Measurements from ENCODE around the gene SOX21.

Gene SOX21

GRCh38 chr13:94678845-94679244 lies 33.5 kb downstream of the SOX21 start:
- H3K4me3 ChIP-seq (ENCODE audit: low read depth in 1 of 2, low read length in 1 of 2): no peak overlapping the region
- H3K4me1 ChIP-seq (ENCODE audit: control insufficient read depth in 1 of 2, insufficient read depth in 1 of 2, low read depth in 1 of 2, low read length in 1 of 2): no peaks in the 10 kb centered on the region
- no peak overlapping the region for H3K27ac ChIP-seq
- H3K9me3 ChIP-seq: no peaks in the 10 kb centered on the region
- no peak for TF ChIP-seq CTCF (IDR thresholded peaks at IDR 0.05)
- peaks cover 44% of the 10 kb centered on the region for H3K27me3 ChIP-seq
- H3K36me3 ChIP-seq: no peaks in the 10 kb centered on the region

- Histone ChIP-seq H3K36me3 (no peaks in the 10 kb centered on the region), H3K4me3 (ENCODE audit: low read depth in 1 of 2, low read length in 1 of 2) (no peak overlapping the region), H3K27me3 (peaks cover 40% of the 10 kb centered on the region), H3K4me1 (ENCODE audit: control insufficient read depth in 1 of 2, insufficient read depth in 1 of 2, low read depth in 1 of 2, low read length in 1 of 2) (no peaks in the 10 kb centered on the region), H3K27ac (no peak overlapping the region), H3K9me3 (no peaks in the 10 kb centered on the region)
- TF ChIP-seq CTCF (IDR thresholded peaks at IDR 0.05): no peak
Observed at GRCh38 chr13:94677799-94678198, 34.5 kb downstream of the SOX21 start.

- Histone ChIP-seq H3K27ac (no peak overlapping the region), H3K4me1 (ENCODE audit: control insufficient read depth in 1 of 2, insufficient read depth in 1 of 2, low read depth in 1 of 2, low read length in 1 of 2) (no peaks in the 10 kb centered on the region), H3K27me3 (peaks cover 40% of the 10 kb centered on the region), H3K9me3 (no peaks in the 10 kb centered on the region), H3K4me3 (ENCODE audit: low read depth in 1 of 2, low read length in 1 of 2) (no peak overlapping the region), H3K36me3 (no peaks in the 10 kb centered on the region)
- TF ChIP-seq CTCF (IDR thresholded peaks at IDR 0.05): no peak
Observed at GRCh38 chr13:94674609-94675348, 37.6 kb downstream of the SOX21 start.

GRCh38 chr13:94673851-94674250 lies 38.5 kb downstream of the SOX21 start:
- no peaks in the 10 kb centered on the region for H3K36me3 ChIP-seq
- no peaks in the 10 kb centered on the region for H3K4me1 ChIP-seq (ENCODE audit: control insufficient read depth in 1 of 2, insufficient read depth in 1 of 2, low read depth in 1 of 2, low read length in 1 of 2)
- no peak overlapping the region for H3K4me3 ChIP-seq (ENCODE audit: low read depth in 1 of 2, low read length in 1 of 2)
- H3K9me3 ChIP-seq: no peaks in the 10 kb centered on the region
- TF ChIP-seq CTCF (IDR thresholded peaks at IDR 0.05): no peak
- H3K27ac ChIP-seq: no peak overlapping the region
- peaks cover 33% of the 10 kb centered on the region for H3K27me3 ChIP-seq

GRCh38 chr13:94672400-94672799 lies 39.9 kb downstream of the SOX21 start:
- Histone ChIP-seq H3K36me3 (no peaks in the 10 kb centered on the region), H3K4me3 (ENCODE audit: low read depth in 1 of 2, low read length in 1 of 2) (no peak overlapping the region), H3K27ac (no peak overlapping the region), H3K4me1 (ENCODE audit: control insufficient read depth in 1 of 2, insufficient read depth in 1 of 2, low read depth in 1 of 2, low read length in 1 of 2) (no peaks in the 10 kb centered on the region), H3K9me3 (no peaks in the 10 kb centered on the region), H3K27me3 (peaks cover 21% of the 10 kb centered on the region)
- no peak for TF ChIP-seq CTCF (IDR thresholded peaks at IDR 0.05)

Data from neutrophil (primary cell).